HG03139 (cell line): ENCODE data around the gene SLMAP.
A peak's percentile ranks its signal among the peaks of the same experiment; 100 is the strongest.

Experiments used
- ATAC-seq: cut with Tn5 transposase; IDR thresholded peaks from one replicate; pipeline ENCODE4 v1.9.1; 2021; ENCODE audit not compliant: unreplicated experiment

The SLMAP gene, protein sequence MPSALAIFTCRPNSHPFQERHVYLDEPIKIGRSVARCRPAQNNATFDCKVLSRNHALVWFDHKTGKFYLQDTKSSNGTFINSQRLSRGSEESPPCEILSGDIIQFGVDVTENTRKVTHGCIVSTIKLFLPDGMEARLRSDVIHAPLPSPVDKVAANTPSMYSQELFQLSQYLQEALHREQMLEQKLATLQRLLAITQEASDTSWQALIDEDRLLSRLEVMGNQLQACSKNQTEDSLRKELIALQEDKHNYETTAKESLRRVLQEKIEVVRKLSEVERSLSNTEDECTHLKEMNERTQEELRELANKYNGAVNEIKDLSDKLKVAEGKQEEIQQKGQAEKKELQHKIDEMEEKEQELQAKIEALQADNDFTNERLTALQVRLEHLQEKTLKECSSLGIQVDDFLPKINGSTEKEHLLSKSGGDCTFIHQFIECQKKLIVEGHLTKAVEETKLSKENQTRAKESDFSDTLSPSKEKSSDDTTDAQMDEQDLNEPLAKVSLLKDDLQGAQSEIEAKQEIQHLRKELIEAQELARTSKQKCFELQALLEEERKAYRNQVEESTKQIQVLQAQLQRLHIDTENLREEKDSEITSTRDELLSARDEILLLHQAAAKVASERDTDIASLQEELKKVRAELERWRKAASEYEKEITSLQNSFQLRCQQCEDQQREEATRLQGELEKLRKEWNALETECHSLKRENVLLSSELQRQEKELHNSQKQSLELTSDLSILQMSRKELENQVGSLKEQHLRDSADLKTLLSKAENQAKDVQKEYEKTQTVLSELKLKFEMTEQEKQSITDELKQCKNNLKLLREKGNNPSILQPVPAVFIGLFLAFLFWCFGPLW

DNA sequence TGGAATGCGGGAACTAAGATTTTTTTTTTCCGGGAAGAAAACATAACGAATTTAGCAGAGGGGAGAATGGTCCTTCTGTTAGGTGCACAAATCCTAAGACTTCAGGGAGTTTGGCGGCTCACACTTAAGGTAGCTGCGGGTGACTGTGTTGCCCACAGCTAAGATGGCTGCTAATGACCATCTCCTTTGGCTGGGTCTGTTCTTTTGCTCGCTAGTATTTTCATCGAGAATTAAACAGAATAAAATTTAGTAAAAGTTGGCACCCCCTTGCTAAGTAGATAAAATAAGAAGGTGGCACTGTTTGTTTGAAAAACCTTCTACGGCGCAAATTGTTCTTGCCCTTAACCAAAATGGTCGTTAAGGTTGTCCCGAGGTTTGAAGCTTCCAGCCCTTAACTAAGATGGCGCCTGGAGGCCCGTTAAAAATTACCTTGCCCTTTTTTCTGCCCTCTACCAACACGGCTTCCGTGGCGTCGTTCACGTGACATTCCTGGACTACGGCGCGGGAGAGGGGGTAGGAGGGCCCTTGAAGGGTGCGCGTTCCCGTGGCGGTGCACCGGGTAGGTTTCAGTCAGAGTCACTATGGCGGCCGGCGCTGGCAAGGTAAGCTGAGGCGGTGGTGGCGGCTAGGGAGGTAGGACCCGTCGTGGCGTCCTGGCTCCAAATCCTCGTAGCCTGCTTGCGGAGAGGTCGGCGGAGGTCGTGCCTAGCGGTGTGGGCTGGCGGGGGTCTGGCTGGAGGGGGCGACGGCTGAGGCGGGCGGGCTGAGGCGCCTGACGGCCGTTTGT, at the start of gene SLMAP:
Gene SLMAP (plus strand): TSS at position 569 of the 787 bp plus-strand sequence. CDS start 1,343 bp downstream, outside the sequence.
- ATAC-seq: peak; percentile 92

DNA sequence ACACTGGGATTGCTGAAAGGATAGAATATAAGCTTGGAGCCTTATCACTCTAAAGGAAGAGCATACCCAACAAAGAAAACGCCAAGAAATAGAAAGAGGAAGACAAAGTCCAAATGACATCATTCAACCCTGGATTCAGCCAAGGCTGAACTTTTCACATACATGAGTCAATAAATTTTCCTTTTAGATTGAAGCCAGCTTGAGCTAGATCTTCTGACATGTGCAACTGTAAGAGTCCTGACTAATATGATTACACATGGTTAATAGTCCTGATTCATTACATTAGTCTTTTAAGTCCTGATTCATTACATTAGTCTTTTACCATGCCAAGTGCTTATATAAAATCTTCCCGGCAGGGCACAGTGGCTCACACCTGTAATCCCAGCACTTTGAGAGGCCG, 49.6 kb upstream of the SLMAP start:
- ATAC-seq: no peak

DNA sequence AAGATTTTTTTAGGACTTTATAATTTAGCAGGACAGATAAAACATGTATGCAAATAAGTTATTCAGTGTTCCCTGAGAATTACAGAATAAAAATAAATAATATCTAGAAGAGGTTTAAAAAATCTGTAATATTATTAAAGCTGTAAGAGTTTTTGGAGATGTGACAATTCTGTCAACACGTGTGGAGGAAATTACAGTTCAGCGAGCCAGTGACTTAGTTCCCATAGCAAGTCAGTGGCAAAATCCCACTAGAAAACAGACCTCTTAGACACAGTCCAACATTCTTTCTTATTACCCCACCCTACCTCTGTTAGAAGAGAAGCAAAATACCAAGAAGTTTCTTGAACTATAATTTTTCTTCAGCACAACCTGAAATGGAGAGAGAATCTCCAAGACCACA, 47.1 kb upstream of the SLMAP start:
- no peak for ATAC-seq

DNA sequence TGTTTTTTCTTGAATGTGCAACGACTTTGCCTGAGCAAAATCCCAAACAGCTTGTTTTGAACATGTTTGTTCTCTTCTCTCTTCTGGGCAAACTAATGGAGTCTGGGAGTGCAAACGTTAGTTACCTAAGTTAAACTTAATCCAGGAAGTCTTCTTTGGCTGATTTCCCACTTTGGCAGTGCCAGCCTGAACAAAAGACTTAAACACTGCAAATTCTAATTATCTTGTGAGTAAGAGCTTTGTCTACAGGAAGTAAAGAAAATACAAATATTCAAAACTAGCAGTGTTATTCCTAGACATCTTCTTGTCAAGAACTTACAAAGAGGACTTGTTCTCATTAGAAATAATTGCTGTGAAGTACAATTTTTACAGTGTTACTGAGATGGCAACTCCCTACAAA, 46.5 kb upstream of the SLMAP start:
- ATAC-seq: no peak

DNA sequence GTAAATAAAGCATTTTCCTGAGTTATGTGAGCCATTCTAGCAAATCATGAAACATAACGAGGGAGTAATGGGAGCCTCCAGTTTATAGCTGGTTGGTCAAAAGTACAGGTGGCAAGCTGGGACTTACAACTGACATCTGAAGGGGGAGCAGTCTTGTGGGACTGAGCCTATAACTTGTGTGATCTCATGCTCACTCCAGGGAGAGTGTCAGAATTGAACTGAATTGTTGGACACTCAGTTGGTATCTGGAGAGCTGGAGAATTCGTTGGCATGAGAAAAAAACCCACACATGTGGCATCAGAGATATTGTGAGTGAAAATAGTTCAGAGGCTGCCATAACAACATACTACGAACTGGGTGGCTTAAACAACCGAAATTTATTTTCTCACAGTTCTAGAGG, 40.4 kb upstream of the SLMAP start:
- ATAC-seq: no peak

DNA sequence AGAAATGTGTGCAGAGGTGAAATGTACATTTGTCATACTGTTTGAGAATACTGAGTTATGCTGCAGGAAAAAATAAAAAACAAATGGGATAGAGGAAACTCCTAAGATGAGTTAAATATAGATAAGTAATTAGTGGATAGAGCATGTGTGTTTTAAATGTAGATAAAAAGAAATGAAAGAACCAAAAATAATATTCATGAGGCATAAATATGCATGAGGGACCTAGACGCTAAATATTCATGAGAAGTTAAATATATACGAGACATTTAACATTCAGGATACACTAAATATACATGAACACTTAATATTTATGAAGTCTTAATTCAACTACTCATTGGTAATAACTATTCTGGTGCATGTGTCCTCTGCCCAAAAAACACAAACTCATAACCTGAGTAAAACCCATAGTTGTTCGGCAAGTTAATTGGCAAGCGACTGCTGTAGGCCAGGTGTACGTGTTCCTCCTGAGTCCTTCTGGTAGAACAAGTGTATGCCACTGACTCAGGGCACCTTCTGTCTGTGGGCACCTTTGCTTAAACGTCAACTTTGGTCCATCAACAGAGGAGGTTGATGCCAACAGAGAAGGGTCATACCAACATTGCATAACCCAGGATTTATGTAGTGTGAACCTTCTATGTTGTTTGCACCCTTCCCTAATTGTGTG, 38.8 kb upstream of the SLMAP start:
- ATAC-seq: no peak

DNA sequence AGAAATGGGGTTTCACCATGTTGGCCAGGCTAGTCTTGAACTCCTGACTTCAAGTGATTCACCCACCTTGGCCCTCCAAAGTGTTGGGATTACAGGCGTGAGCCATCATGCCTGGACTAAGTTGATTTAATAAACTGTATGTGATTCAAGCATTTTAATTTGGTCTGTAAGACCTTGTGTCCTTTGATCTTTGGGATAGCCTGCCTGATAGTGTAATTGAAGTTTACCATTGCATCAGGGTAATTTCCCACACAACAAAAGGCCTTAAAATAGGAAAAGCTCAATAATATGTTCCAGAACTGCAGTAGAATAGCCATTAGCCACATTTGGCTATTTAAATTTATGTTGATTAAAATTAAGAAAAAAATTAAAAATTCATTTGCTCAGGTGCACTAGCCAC, 38.0 kb upstream of the SLMAP start:
- no peak for ATAC-seq

DNA sequence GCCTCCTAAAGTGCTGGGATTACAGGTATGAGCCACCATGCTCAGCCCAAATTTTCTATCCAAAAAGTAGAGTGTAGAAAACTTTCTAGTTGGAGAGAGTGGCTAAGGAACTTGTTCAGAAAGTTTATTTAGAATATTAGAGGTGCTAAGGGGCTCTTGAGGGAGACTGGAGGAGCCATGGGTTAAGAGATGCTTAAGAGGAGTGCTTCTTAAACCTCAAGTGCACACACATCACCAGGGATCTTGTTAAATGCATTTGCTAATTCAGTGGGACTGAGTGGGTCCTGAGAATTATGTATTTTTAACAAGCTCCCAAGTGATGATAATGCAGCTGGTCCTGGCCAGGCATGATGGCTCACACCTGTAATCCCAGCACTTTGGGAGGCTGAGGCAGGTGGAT, 29.7 kb upstream of the SLMAP start:
- no peak for ATAC-seq

GRCh38 chr3:57727106-57727505, 29.0 kb upstream of the SLMAP start:
- ATAC-seq: no peak

DNA sequence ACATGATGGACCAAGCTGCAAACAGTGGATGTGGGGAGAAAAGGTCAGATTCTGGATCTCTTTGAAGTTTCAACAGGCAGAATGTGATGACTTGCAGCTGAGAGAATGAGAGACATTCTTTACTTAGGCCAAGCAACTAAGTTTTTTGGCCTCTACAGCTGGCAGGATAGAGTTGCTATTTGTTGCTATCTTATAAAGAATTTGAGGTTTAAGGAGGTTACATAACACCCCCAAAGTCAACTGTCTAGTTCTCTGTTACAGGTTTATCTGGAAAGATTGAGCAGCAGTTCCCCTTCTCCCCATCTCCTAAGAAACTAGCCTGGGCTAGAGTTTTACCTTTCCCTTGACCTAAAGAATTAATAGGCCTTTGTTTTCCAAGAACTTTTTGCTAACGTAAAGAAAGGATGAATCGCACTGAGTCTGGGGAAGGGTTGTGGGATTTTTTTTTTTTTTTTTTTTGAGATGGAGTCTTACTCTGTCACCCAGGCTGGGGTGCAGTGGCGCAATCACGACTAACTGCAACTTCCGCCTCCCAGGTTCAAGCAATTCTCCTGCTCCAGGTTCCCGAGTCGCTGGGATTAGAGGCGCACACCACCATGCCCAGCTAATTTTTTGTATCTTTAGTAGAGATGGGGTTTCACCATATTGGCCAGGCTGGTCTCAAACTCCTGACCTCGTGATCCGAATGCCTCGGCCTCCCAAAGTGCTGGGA, 26.6 kb upstream of the SLMAP start:
- ATAC-seq: no peak

- no peak for ATAC-seq
Observed at GRCh38 chr3:57730682-57731081, 25.4 kb upstream of the SLMAP start.

- ATAC-seq: no peak
Observed at GRCh38 chr3:57731311-57731710, 24.8 kb upstream of the SLMAP start.

DNA sequence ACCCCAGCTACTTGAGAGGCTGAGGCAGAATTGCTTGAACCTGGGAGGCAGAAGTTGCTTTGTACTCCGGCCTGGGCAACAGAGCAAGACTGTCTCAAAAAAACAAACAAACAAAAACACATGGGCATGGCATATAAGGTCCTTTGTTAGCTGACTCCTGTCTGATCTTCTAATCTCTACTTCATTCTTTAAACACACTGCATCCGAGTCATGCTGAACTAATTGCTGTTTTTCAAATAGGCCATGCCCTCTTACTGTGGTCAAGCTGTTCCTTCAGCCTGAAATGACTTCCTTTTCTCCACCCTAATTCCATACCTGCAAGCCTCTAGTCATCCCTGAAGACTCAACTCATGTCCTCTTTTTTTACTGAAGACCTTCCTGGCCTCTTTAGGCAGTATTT, 22.3 kb upstream of the SLMAP start:
- no peak for ATAC-seq

- ATAC-seq: no peak
Observed at GRCh38 chr3:57735405-57735804, 20.7 kb upstream of the SLMAP start.

GRCh38 chr3:57737840-57738239, 18.3 kb upstream of the SLMAP start:
- ATAC-seq: no peak

DNA sequence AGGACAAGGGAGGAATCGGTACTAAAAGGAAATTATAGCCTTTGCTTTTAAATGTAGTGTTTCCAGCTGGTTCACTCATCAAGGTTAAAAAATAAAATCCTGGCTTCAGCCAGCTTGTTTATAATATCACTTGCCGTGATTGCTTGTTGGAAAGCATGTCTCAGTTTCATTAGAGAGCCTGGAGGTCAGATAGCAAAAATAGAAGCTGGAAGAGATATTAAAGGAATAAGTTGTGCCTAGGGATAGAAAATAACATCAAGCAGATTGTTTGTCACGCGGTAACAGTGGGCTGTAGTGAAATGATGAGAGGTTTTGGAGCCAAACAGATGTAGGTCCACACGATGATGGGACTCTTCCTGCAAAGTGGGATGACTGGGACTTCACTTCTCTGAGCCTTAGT, 17.7 kb upstream of the SLMAP start:
- no peak for ATAC-seq

- no peak for ATAC-seq
Observed at GRCh38 chr3:57740027-57740426, 16.1 kb upstream of the SLMAP start.

DNA sequence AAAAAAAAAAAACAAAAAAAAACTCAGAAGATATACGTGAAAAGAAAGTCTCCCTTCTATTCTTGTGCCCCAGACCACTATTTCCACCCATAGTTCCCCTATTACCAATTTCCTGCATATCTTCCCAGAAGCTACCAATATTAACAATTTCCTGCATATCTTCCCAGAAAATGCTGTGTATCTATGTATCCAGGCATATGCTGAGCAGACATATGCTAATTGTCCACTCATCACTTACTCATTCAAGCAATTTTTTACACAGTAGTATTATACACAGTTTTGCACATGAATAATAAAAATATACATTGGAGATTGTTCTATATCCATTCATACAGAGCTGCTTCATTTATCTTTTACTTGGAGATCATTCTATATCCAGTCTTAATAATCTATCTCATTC, 12.6 kb upstream of the SLMAP start:
- no peak for ATAC-seq

GRCh38 chr3:57745101-57745500, 11.0 kb upstream of the SLMAP start:
- no peak for ATAC-seq
